Esophagus muscularis mucosa (tissue), 4 donors: ENCODE data around the gene TAS2R46. TPM values are rescaled to one million over a fixed set of nuclear protein-coding genes. Genes with fewer than 3 reads are reported as not detected.

Experiments used
- DNase-seq: peaks from one replicate; pipeline ENCODE4 v3.0.0-alpha.2; 2017; ENCODE audit errors: extremely low spot score
- H3K27ac ChIP-seq, 4 donors: fragments of 200-600 bp; sonication (generic); replicated peaks in 1 of 4; 1 replicate in 3 of 4; 2 replicates in 1 of 4; pipeline ENCODE4 v1.5.1; 2016 to 2019; ENCODE audit warnings: mild to moderate bottlenecking in 1 of 4
- H3K27me3 ChIP-seq, 4 donors: fragments of 200-600 bp; sonication (generic); one replicate each; pipeline versions ENCODE4 v1.5.1 to v1.6.0; 2016 to 2019
- H3K36me3 ChIP-seq, 4 donors: fragments of 200-600 bp; sonication (generic); one replicate each; pipeline ENCODE4 v1.5.1; 2016 to 2019
- H3K4me1 ChIP-seq, 4 donors: fragments of 200-600 bp; sonication (generic); one replicate each; pipeline ENCODE4 v1.5.1; 2016 to 2019
- H3K4me3 ChIP-seq, 4 donors: fragments of 200-600 bp; sonication (generic); 1 replicate in 2 of 4; 2 replicates in 2 of 4; pipeline ENCODE4 v1.5.1; 2016 to 2019; ENCODE audit warnings: mild to moderate bottlenecking in 4 of 4, moderate library complexity in 1 of 4
- H3K9me3 ChIP-seq, 4 donors: fragments of 200-600 bp; sonication (generic); 1 replicate in 3 of 4; 2 replicates in 1 of 4; pipeline ENCODE4 v1.5.1; 2016 to 2019
- EP300 ChIP-seq: sonication (generic); formaldehyde crosslinking; IDR thresholded peaks from one replicate; pipeline ENCODE4 v1.6.1; 2017; ENCODE audit warnings: antibody characterized with exemption
- POLR2A ChIP-seq: fragments of 450-650 bp; IDR thresholded peaks from one replicate; pipeline ENCODE4 v1.6.1; 2017; ENCODE audit warnings: antibody characterized with exemption, moderate library complexity, mild to moderate bottlenecking, low read depth
- POLR2AphosphoS5 ChIP-seq, 2 donors: sonication (generic); formaldehyde crosslinking; IDR thresholded peaks; one replicate each; pipeline ENCODE4 v1.6.1; 2017; ENCODE audit warnings: antibody characterized with exemption in 2 of 2
- WGBS: methylation state at CpG from one replicate; pipeline ENCODE4 v1.1.5; 2018; 5-methylcytosine and 5-hydroxymethylcytosine counted together
- intact Hi-C: fragments of 100-400 bp; cut with DNase I; formaldehyde crosslinking; loops from one replicate; pipeline ENCODE4 v1.15.1; 2023
- small RNA-seq, 3 donors: library from RNA; depleted of rRNA; stranded (forward); fragments of <200 nt; gene quantifications; one replicate each; pipeline ENCODE3, GENCODE V24; 2016
- total RNA-seq, 4 donors: library from RNA; depleted of rRNA; stranded (reverse); fragments of >200 nt; gene quantifications; one replicate each; pipeline versions ENCODE4 v1.1.0 to v1.2.1, GENCODE V29; 2016
- TF ChIP-seq, protein P1 (sequence below), 3 experiments: fragments of 200-600 bp in 2 of 3; fragments of 450-650 bp in 1 of 3; sonication (generic) in 2 of 3; IDR thresholded peaks; one replicate each; pipeline ENCODE4 v1.5.1; 2017 to 2019; ENCODE audit warnings: antibody characterized with exemption in 3 of 3, mild to moderate bottlenecking in 2 of 3, moderate library complexity in 1 of 3

The TAS2R46 gene
- total RNA-seq, 4 donors from 2014 or later, result 1.1 TPM; not detected in 3

DNA sequence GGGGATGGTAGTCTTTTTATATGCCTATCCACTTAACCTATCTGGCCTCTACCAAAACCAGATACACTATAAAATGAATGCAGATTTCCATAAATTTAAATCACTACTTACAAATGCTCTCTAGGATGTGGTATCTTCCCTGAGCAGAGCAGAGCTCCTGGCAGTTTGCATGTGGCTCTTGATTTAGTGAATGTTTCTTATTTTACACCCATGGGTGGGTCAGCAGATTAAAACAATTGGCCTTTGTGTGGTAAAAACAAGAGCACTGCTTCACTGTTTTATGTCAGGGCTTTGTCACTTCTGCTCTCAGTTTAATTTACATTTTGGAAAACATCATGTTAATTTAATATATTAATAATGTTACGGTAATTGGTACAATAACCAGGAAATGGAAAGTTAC is 45.2 kb downstream of the TAS2R46 start:
- intact Hi-C loops, result loop anchor here (5.0 kb wide), 1 partner anchor 55 kb away; no protein-coding TSS in a partner anchor
- no peak overlapping the region for H3K27ac ChIP-seq
- H3K4me1 ChIP-seq, result no peaks in the 10 kb centered on the region
- whole genome bisulfite sequencing, result 96% methylated on average over 1 of the region's 1 CpG
- H3K27me3 ChIP-seq, result no peaks in the 10 kb centered on the region
- H3K4me3 ChIP-seq, result no peak overlapping the region
- H3K9me3 ChIP-seq, result no peaks in the 10 kb centered on the region
- DNase-seq, result no peak
- H3K36me3 ChIP-seq, result no peaks in the 10 kb centered on the region
- TF ChIP-seq POLR2A, result no peak
- TF ChIP-seq POLR2AphosphoS5 (IDR thresholded peaks at IDR 0.05), result no peak
- TF ChIP-seq, protein P1, sequence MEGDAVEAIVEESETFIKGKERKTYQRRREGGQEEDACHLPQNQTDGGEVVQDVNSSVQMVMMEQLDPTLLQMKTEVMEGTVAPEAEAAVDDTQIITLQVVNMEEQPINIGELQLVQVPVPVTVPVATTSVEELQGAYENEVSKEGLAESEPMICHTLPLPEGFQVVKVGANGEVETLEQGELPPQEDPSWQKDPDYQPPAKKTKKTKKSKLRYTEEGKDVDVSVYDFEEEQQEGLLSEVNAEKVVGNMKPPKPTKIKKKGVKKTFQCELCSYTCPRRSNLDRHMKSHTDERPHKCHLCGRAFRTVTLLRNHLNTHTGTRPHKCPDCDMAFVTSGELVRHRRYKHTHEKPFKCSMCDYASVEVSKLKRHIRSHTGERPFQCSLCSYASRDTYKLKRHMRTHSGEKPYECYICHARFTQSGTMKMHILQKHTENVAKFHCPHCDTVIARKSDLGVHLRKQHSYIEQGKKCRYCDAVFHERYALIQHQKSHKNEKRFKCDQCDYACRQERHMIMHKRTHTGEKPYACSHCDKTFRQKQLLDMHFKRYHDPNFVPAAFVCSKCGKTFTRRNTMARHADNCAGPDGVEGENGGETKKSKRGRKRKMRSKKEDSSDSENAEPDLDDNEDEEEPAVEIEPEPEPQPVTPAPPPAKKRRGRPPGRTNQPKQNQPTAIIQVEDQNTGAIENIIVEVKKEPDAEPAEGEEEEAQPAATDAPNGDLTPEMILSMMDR (IDR thresholded peaks at IDR 0.05), result no peak
- TF ChIP-seq EP300, result no peak

DNA sequence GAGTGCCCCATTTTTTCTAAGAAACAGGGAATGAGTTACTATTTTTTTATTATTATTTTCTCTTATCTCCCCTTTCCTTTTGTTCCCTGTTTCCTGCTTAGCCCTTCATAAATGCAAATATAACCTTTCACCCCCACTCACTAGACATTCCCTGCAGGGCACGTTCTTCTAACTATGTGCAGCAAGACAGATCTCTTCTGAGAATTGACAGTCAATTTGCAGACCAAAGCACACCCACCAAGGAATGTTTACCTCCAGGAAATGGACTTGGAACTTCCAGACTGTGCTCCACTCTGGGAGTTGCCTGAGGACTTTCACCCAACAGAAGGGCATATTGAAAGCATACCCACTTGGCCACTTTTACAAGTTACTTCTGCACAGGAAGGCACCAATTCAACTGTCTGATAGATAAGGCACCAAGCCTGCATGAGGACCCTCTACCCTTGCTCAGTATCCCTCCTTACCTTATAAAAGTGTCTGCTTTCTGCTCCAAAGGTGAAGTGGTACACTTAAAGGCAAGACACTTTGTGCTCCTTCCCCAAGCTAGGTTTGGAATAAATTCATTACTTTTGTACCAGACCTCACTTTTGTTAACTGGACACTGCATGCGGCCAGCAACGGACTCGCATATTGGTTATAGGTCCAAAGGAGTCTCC is 46.2 kb downstream of the TAS2R46 start:
- WGBS, result 82% methylated on average over 4 of the region's 4 CpGs
- Histone ChIP-seq H3K9me3 (no peaks in the 10 kb centered on the region), H3K4me1 (no peaks in the 10 kb centered on the region), H3K36me3 (no peaks in the 10 kb centered on the region), H3K27ac (no peak overlapping the region), H3K27me3 (no peaks in the 10 kb centered on the region), H3K4me3 (no peak overlapping the region)
- intact Hi-C loops, result loop anchor here (5.0 kb wide), 1 partner anchor 56 kb away; no protein-coding TSS in a partner anchor
- TF ChIP-seq EP300 (no peak), POLR2AphosphoS5 (IDR thresholded peaks at IDR 0.05) (no peak), POLR2A (no peak)
- TF ChIP-seq, protein P1 (IDR thresholded peaks at IDR 0.05), result no peak
- no peak for DNase-seq

DNA sequence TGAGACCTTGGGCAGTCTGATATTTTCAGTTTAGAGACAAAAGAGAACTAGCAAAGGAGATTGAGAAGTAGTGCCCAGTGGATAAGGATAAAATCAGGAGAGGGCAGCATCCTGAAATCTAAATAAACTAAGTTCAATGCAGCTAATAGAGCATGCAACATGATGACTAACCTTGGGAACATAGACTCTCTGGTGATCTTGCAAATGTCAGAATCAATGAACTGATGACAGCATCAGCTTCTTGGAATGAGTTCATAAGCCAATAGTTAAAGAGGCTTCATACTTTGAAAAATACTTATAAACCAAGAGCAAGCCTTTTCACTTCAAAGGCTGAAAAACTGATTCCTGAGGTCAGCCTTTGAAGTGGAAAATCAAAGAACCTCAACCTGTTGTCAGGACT is 47.9 kb downstream of the TAS2R46 start:
- no peaks in the 10 kb centered on the region for H3K36me3 ChIP-seq
- no peak overlapping the region for H3K4me3 ChIP-seq
- H3K4me1 ChIP-seq, result no peaks in the 10 kb centered on the region
- no peaks in the 10 kb centered on the region for H3K9me3 ChIP-seq
- DNase-seq, result no peak
- no peaks in the 10 kb centered on the region for H3K27me3 ChIP-seq
- H3K27ac ChIP-seq, result no peak overlapping the region
- TF ChIP-seq, protein P1 (IDR thresholded peaks at IDR 0.05), result no peak
- TF ChIP-seq EP300 (no peak), POLR2A (no peak), POLR2AphosphoS5 (IDR thresholded peaks at IDR 0.05) (no peak)
- intact Hi-C loops, result no loop called here

Small RNAs within 50 kb of the gene (small RNA-seq; reads per million reads assigned to genes)
- gene AC018630.1, result 0 reads per million in 3 donors

Other genes with a start within 250 kb of the TAS2R46 start
- gene TAS2R10, start 235.9 kb downstream of the TAS2R46 start, total RNA-seq, result under 1 TPM in 2 of 4 donors, not detected in 2; 0.40 to 0.42 TPM
- gene PRR4, start 212.8 kb downstream of the TAS2R46 start, total RNA-seq, result 1 to 10 TPM in 3 of 4 donors, not detected in 1; 1.0 to 2.1 (median 1.6) TPM
- 10 to 100 TPM; 11.0 to 17.0 (median 12.6) TPM for gene PRH1, start 178.0 kb downstream of the TAS2R46 start, total RNA-seq
- gene TAS2R13, start 152.7 kb downstream of the TAS2R46 start, total RNA-seq, result 1 to 10 TPM in 1 of 4 donors, under 1 TPM in 3; 0.52 to 1.7 (median 0.80) TPM
- gene PRH2, start 133.1 kb downstream of the TAS2R46 start, total RNA-seq, result not detected
- gene TAS2R14, start 123.0 kb downstream of the TAS2R46 start, total RNA-seq, result 1 to 10 TPM; 1.5 to 3.3 (median 1.6) TPM
- gene TAS2R50, start 75.4 kb downstream of the TAS2R46 start, total RNA-seq, result 1 to 10 TPM in 3 of 4 donors, under 1 TPM in 1; 0.99 to 4.2 (median 1.3) TPM
- gene TAS2R20, start 64.0 kb downstream of the TAS2R46 start, total RNA-seq, result 1 to 10 TPM in 3 of 4 donors, under 1 TPM in 1; 0.78 to 4.6 (median 1.3) TPM
- 1 to 10 TPM; 1.4 to 8.3 (median 2.6) TPM for gene TAS2R19, start 39.7 kb downstream of the TAS2R46 start, total RNA-seq
- gene TAS2R31, start 30.9 kb downstream of the TAS2R46 start, total RNA-seq, result 1 to 10 TPM; 1.1 to 3.3 (median 2.2) TPM
- gene TAS2R43, start 30.0 kb upstream of the TAS2R46 start, total RNA-seq, result 1 to 10 TPM in 2 of 4 donors, under 1 TPM in 2; 0.39 to 1.3 (median 0.87) TPM
- gene TAS2R30, start 72.3 kb upstream of the TAS2R46 start, total RNA-seq, result 1 to 10 TPM; 1.5 to 5.8 (median 2.1) TPM
- gene SMIM10L1, start 108.9 kb upstream of the TAS2R46 start, total RNA-seq, result 10 to 100 TPM; 12.3 to 19.1 (median 13.5) TPM
- not detected for gene TAS2R42, start 124.6 kb upstream of the TAS2R46 start, total RNA-seq
- not detected for gene PRB3, start 207.4 kb upstream of the TAS2R46 start, total RNA-seq
- not detected for gene PRB4, start 248.1 kb upstream of the TAS2R46 start, total RNA-seq